ENCODE results near the gene RAB3IL1. TPM values are rescaled to one million over a fixed set of nuclear protein-coding genes. Genes with fewer than 3 reads are reported as not detected.
A peak's percentile ranks its signal among the peaks of the same experiment; 100 is the strongest.

RAB3IL1 gene
- total and polyA plus RNA-seq, 11 donors: 4.7 to 22.0 (median 7.5) TPM

GRCh38 chr11:61922539-61922938 is 5.2 kb upstream of the RAB3IL1 start:
- H3K9me3 ChIP-seq: no peaks in the 10 kb centered on the region
- TF ChIP-seq POLR2A (IDR thresholded peaks at IDR 0.05): peak in 1 of 2 donors; percentile 31
- TF ChIP-seq CTCF (IDR thresholded peaks at IDR 0.05): no peak
- WGBS, 4 donors: 17 to 36% (median 21%) methylated on average over 6 of the region's 6 CpGs
- no peaks in the 10 kb centered on the region for H3K36me3 ChIP-seq
- intact Hi-C loops (cut with DNase I): no loop called here
- H3K27me3 ChIP-seq: no peaks in the 10 kb centered on the region
- DNase-seq: peak; percentile 78 to 90 (median 88)
- H3K27ac ChIP-seq: peak overlapping the region; percentile 78 to 97 (median 86)
- peak; percentile 55 to 83 (median 76) for ATAC-seq
- peaks cover 3 to 58% (median 36%) of the 10 kb centered on the region in 12 donors for H3K4me1 ChIP-seq
- no peak overlapping the region for H3K4me3 ChIP-seq

GRCh38 chr11:61921446-61921845 is 4.1 kb upstream of the RAB3IL1 start:
- DNase-seq (no peak), ATAC-seq (no peak)
- no peaks in the 10 kb centered on the region for H3K9me3 ChIP-seq
- no peak overlapping the region for H3K4me3 ChIP-seq
- TF ChIP-seq POLR2A (IDR thresholded peaks at IDR 0.05) (no peak), CTCF (IDR thresholded peaks at IDR 0.05) (no peak)
- intact Hi-C loops (cut with DNase I): no loop called here
- H3K4me1 ChIP-seq: peaks cover 3 to 61% (median 39%) of the 10 kb centered on the region in 12 donors
- H3K36me3 ChIP-seq: no peaks in the 10 kb centered on the region
- WGBS, 4 donors: 84 to 96% (median 92%) methylated on average over 3 of the region's 3 CpGs
- H3K27ac ChIP-seq: peak overlapping the region in 6 of 12 donors; percentile 28 to 97 (median 86)
- H3K27me3 ChIP-seq: peaks cover 0 to 5% (median 0%) of the 10 kb centered on the region in 9 donors

- peaks cover 3 to 71% (median 42%) of the 10 kb centered on the region in 12 donors for H3K4me1 ChIP-seq
Measured at GRCh38 chr11:61919705-61920631, 2.6 kb upstream of the RAB3IL1 start.

More at GRCh38 chr11:61919705-61920631, 2.6 kb upstream of the RAB3IL1 start:
- intact Hi-C loops (cut with DNase I): no loop called here
- WGBS, 4 donors: 82 to 92% (median 83%) methylated on average over 9 to 13 of the region's 13 CpGs
- Histone ChIP-seq H3K27me3 (peaks cover 0 to 5% (median 0%) of the 10 kb centered on the region in 9 donors), H3K9me3 (no peaks in the 10 kb centered on the region), H3K4me3 (no peak overlapping the region), H3K36me3 (no peaks in the 10 kb centered on the region), H3K27ac (peak overlapping the region in 11 of 12 donors; percentile 1 to 92 (median 75))
- DNase-seq (no peak), ATAC-seq (no peak)
- TF ChIP-seq POLR2A (IDR thresholded peaks at IDR 0.05) (no peak), CTCF (IDR thresholded peaks at IDR 0.05) (no peak)

Measured in heart left ventricle (tissue), 16 donors.